ENCODE measurements around the gene KDR. TPM values are rescaled to one million over a fixed set of nuclear protein-coding genes. Genes with fewer than 3 reads are reported as not detected.

The KDR gene
- total RNA-seq, 1 experiment from 2014 or later = not detected

- Mint-ChIP-seq H3K27me3 (ENCODE audit: insufficient read depth, unreplicated experiment) (peaks cover 8% of the 10 kb centered on the region), H3K36me3 (ENCODE audit: insufficient read depth, unreplicated experiment) (no peaks in the 10 kb centered on the region), H3K9me3 (ENCODE audit: unreplicated experiment) (no peaks in the 10 kb centered on the region), H3K4me3 (ENCODE audit: unreplicated experiment) (no peak overlapping the region), H3K27ac (ENCODE audit: unreplicated experiment) (no peak overlapping the region), H3K4me1 (ENCODE audit: low read depth, unreplicated experiment) (no peaks in the 10 kb centered on the region)
- no TSS peak for BruUV-seq (replicated peaks)
- no peak for TF ChIP-seq CTCF (IDR thresholded peaks at IDR 0.05; ENCODE audit: insufficient read depth in 1 of 2, low read depth in 1 of 2, low read length in 1 of 2, severe bottlenecking in 1 of 2, unreplicated experiment in 1 of 2)
- Histone ChIP-seq H3K27me3 (replicated peaks; ENCODE audit: control insufficient read depth, insufficient read depth, low read length) (no peaks in the 10 kb centered on the region; the same call in 1 of the 2 replicates), H3K36me3 (ENCODE audit: control insufficient read depth, insufficient read depth, low read length) (no peaks in the 10 kb centered on the region), H3K4me3 (ENCODE audit: low read depth, low read length) (no peak overlapping the region), H3K9me3 (no peaks in the 10 kb centered on the region), H3K4me1 (no peaks in the 10 kb centered on the region)
- intact Hi-C loops (cut with micrococcal nuclease; ENCODE audit: unreplicated experiment) = no loop called here
- CTCF ChIA-PET = no interaction called here
- no peak for DNase-seq
- POLR2A ChIA-PET = no interaction called here
Measured at GRCh38 chr4:55068522-55068921, 56.9 kb downstream of the KDR start.

GRCh38 chr4:55066018-55066417 lies 59.4 kb downstream of the KDR start:
- Mint-ChIP-seq H3K27me3 (ENCODE audit: insufficient read depth, unreplicated experiment) (peaks cover 8% of the 10 kb centered on the region), H3K36me3 (ENCODE audit: insufficient read depth, unreplicated experiment) (no peaks in the 10 kb centered on the region), H3K4me1 (ENCODE audit: low read depth, unreplicated experiment) (no peaks in the 10 kb centered on the region), H3K9me3 (ENCODE audit: unreplicated experiment) (no peaks in the 10 kb centered on the region), H3K27ac (ENCODE audit: unreplicated experiment) (no peak overlapping the region), H3K4me3 (ENCODE audit: unreplicated experiment) (no peak overlapping the region)
- no peaks in the 10 kb centered on the region for H3K9me3 ChIP-seq
- BruUV-seq (replicated peaks) = no TSS peak
- no peaks in the 10 kb centered on the region; the same call in 1 of the 2 replicates for H3K27me3 ChIP-seq (replicated peaks; ENCODE audit: control insufficient read depth, insufficient read depth, low read length)
- H3K4me3 ChIP-seq (ENCODE audit: low read depth, low read length) = no peak overlapping the region
- no peak for TF ChIP-seq CTCF (IDR thresholded peaks at IDR 0.05; ENCODE audit: insufficient read depth in 1 of 2, low read depth in 1 of 2, low read length in 1 of 2, severe bottlenecking in 1 of 2, unreplicated experiment in 1 of 2)
- H3K36me3 ChIP-seq (ENCODE audit: control insufficient read depth, insufficient read depth, low read length) = no peaks in the 10 kb centered on the region
- CTCF ChIA-PET = no interaction called here
- H3K4me1 ChIP-seq = no peaks in the 10 kb centered on the region
- no peak for DNase-seq
- intact Hi-C loops (cut with micrococcal nuclease; ENCODE audit: unreplicated experiment) = no loop called here
- POLR2A ChIA-PET = no interaction called here

- ChIA-PET POLR2A (no interaction called here), CTCF (no interaction called here)
- intact Hi-C loops (cut with micrococcal nuclease; ENCODE audit: unreplicated experiment) = no loop called here
- BruUV-seq (replicated peaks) = no TSS peak
- H3K27me3 ChIP-seq (replicated peaks; ENCODE audit: control insufficient read depth, insufficient read depth, low read length) = no peaks in the 10 kb centered on the region
- H3K4me3 ChIP-seq (ENCODE audit: low read depth, low read length) = no peak overlapping the region
- Mint-ChIP-seq H3K4me1 (ENCODE audit: low read depth, unreplicated experiment) (no peaks in the 10 kb centered on the region), H3K27ac (ENCODE audit: unreplicated experiment) (no peak overlapping the region), H3K9me3 (ENCODE audit: unreplicated experiment) (no peaks in the 10 kb centered on the region), H3K27me3 (ENCODE audit: insufficient read depth, unreplicated experiment) (peaks cover 5% of the 10 kb centered on the region), H3K36me3 (ENCODE audit: insufficient read depth, unreplicated experiment) (no peaks in the 10 kb centered on the region), H3K4me3 (ENCODE audit: unreplicated experiment) (no peak overlapping the region)
- H3K36me3 ChIP-seq (ENCODE audit: control insufficient read depth, insufficient read depth, low read length) = no peaks in the 10 kb centered on the region
- H3K9me3 ChIP-seq = no peaks in the 10 kb centered on the region
- no peaks in the 10 kb centered on the region for H3K4me1 ChIP-seq
- TF ChIP-seq CTCF (IDR thresholded peaks at IDR 0.05; ENCODE audit: insufficient read depth in 1 of 2, low read depth in 1 of 2, low read length in 1 of 2, severe bottlenecking in 1 of 2, unreplicated experiment in 1 of 2) = no peak
- DNase-seq = no peak
Measured at GRCh38 chr4:55055529-55055928, 69.9 kb downstream of the KDR start.
